Neuronal stem cell (in vitro differentiated cells): ENCODE data around the gene ARL14EPL.

Source experiments
- DNase-seq: peaks from one replicate; pipeline ENCODE4 v3.0.0-alpha.2; 2013; ENCODE audit warnings: low spot score
- H2AFZ ChIP-seq: one replicate; pipeline ENCODE4 v1.6.1; 2013; ENCODE audit warnings: mild to moderate bottlenecking, low read length, inconsistent platforms
- H2AK5ac ChIP-seq: 2 replicates; pipeline ENCODE4 v1.6.1; 2013; ENCODE audit warnings: low read depth, mild to moderate bottlenecking, inconsistent platforms, low read length, moderate library complexity, mixed read lengths
- H2BK120ac ChIP-seq: 2 replicates; pipeline ENCODE4 v1.6.1; 2013; ENCODE audit warnings: low read depth, mild to moderate bottlenecking, inconsistent platforms, low read length, moderate library complexity, mixed read lengths
- H2BK12ac ChIP-seq: one replicate; pipeline ENCODE4 v1.6.1; 2013; ENCODE audit warnings: low read length, inconsistent platforms
- H2BK15ac ChIP-seq: 2 replicates; pipeline ENCODE4 v1.6.1; 2013; ENCODE audit warnings: mild to moderate bottlenecking, low read length, inconsistent platforms, mixed read lengths
- H2BK5ac ChIP-seq: one replicate; pipeline ENCODE4 v1.6.1; 2013; ENCODE audit warnings: inconsistent platforms, mild to moderate bottlenecking, low read length, moderate library complexity
- H3K14ac ChIP-seq: one replicate; pipeline ENCODE4 v1.6.1; 2013; ENCODE audit warnings: low read length, inconsistent platforms
- H3K18ac ChIP-seq: 2 replicates; pipeline ENCODE4 v1.6.1; 2013; ENCODE audit warnings: low read length, inconsistent platforms
- H3K23ac ChIP-seq: 2 replicates; pipeline ENCODE4 v1.6.1; 2013; ENCODE audit warnings: low read depth, mild to moderate bottlenecking, mixed read lengths, low read length, inconsistent platforms; ENCODE audit not compliant: poor library complexity
- H3K27ac ChIP-seq: replicated peaks from 3 replicates; pipeline ENCODE4 v1.5.1; 2013; ENCODE audit warnings: low read length, inconsistent platforms
- H3K27me3 ChIP-seq, 3 experiments: 2 replicates each; pipeline ENCODE4 v1.6.1; 2013; ENCODE audit warnings: low read length in 3 of 3, mild to moderate bottlenecking in 2 of 3, inconsistent platforms in 1 of 3, low read depth in 1 of 3, mixed read lengths in 1 of 3, moderate library complexity in 1 of 3; ENCODE audit not compliant: control insufficient read depth in 3 of 3, insufficient read depth in 3 of 3
- H3K36me3 ChIP-seq, 2 donors: replicated peaks in 1 of 2; 2 replicates each; pipeline ENCODE4 v1.6.1; 2013; ENCODE audit warnings: low read length in 2 of 2; ENCODE audit not compliant: control insufficient read depth in 2 of 2, insufficient read depth in 2 of 2
- H3K4ac ChIP-seq: 2 replicates; pipeline ENCODE4 v1.6.1; 2013; ENCODE audit warnings: inconsistent platforms, mild to moderate bottlenecking, low read length, moderate library complexity
- H3K4me1 ChIP-seq, 2 donors: 1 replicate in 1 of 2; 2 replicates in 1 of 2; pipeline ENCODE4 v1.6.1; 2013; ENCODE audit warnings: low read length in 2 of 2, low read depth in 1 of 2; ENCODE audit not compliant: control insufficient read depth in 2 of 2, insufficient read depth in 1 of 2
- H3K4me2 ChIP-seq: one replicate; pipeline ENCODE4 v1.6.1; 2013; ENCODE audit warnings: mild to moderate bottlenecking, low read length, inconsistent platforms; ENCODE audit not compliant: insufficient read depth, poor library complexity, severe bottlenecking
- H3K4me3 ChIP-seq, 2 donors: 2 replicates each; pipeline ENCODE4 v1.5.1; 2013; ENCODE audit warnings: low read length in 2 of 2, mild to moderate bottlenecking in 2 of 2, inconsistent platforms in 1 of 2, moderate library complexity in 1 of 2
- H3K79me1 ChIP-seq: one replicate; pipeline ENCODE4 v1.6.1; 2013; ENCODE audit warnings: low read depth, mild to moderate bottlenecking, inconsistent platforms, low read length, moderate library complexity
- H3K9ac ChIP-seq: one replicate; pipeline ENCODE4 v1.6.1; 2013; ENCODE audit warnings: mild to moderate bottlenecking, low read depth, low read length, inconsistent platforms; ENCODE audit not compliant: poor library complexity
- H3K9me3 ChIP-seq, 2 donors: replicated peaks in 1 of 2; 2 replicates each; pipeline versions ENCODE3 to v1.6.1; 2013; ENCODE audit warnings: low read length in 2 of 2, mild to moderate bottlenecking in 2 of 2, inconsistent platforms in 1 of 2, low read depth in 1 of 2, mixed read lengths in 1 of 2, moderate library complexity in 1 of 2; ENCODE audit not compliant: control insufficient read depth in 2 of 2, insufficient read depth in 1 of 2
- H4K8ac ChIP-seq: one replicate; pipeline ENCODE4 v1.6.1; 2013; ENCODE audit warnings: low read depth, mild to moderate bottlenecking, inconsistent platforms, low read length, moderate library complexity
- H4K91ac ChIP-seq: one replicate; pipeline ENCODE4 v1.6.1; 2013; ENCODE audit warnings: low read length, low read depth, mild to moderate bottlenecking, inconsistent platforms; ENCODE audit not compliant: poor library complexity
- WGBS, 2 donors: extraction: QIAGEN DNeasy Blood & Tissue Kit; methylation state at CpG; one replicate each; pipeline ENCODE4 v1.1.7; 2013; ENCODE audit warnings: missing lambda C conversion rate in 2 of 2, mixed read lengths in 1 of 2; ENCODE audit not compliant: insufficient read length in 2 of 2, insufficient replicate concordance in 1 of 2; ENCODE audit errors: extremely low coverage in 2 of 2; 5-methylcytosine and 5-hydroxymethylcytosine counted together

The ARL14EPL gene

DNA sequence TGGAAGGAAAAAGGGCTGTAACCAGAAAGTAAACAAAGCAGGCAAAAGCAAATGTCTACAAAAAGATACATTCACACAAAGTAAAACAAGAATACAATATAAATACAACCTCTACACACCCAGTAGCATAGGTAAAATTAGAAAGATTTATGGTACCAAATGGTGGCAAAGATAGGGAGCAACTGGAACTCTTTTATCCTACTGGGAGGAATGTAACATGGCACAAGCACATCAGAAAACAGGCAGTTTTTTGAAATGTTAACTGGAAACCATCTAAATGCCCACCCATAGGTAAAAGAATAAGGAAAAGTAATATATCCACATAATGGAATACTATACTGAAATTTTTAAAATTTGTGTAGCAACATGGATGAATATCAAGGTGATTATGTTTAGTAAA lies 8.7 kb upstream of the ARL14EPL start:
- H2BK120ac ChIP-seq = no peak overlapping the region
- no peak overlapping the region for H4K91ac ChIP-seq
- H3K4me2 ChIP-seq = no peak overlapping the region

GRCh38 chr5:116025866-116026265 lies 6.4 kb upstream of the ARL14EPL start:
- Histone ChIP-seq H3K4ac (no peak overlapping the region), H3K27me3 (no peaks in the 10 kb centered on the region), H3K27ac (no peak overlapping the region), H3K9me3 (no peaks in the 10 kb centered on the region), H2AK5ac (no peak overlapping the region), H3K4me3 (no peak overlapping the region), H3K4me2 (no peak overlapping the region), H3K23ac (no peak overlapping the region), H3K9ac (no peak overlapping the region), H4K91ac (no peak overlapping the region), H4K8ac (no peak overlapping the region), H2BK12ac (no peak overlapping the region), H2BK120ac (no peak overlapping the region), H3K14ac (no peak overlapping the region), H2AFZ (no peak overlapping the region), H2BK5ac (no peak overlapping the region), H3K79me1 (no peaks in the 10 kb centered on the region), H3K4me1 (peaks cover 0 to 3% of the 10 kb centered on the region in 2 donors), H3K36me3 (no peaks in the 10 kb centered on the region), H3K18ac (no peak overlapping the region), H2BK15ac (no peak overlapping the region)
- no CpG with 5 or more reads among the region's 1 CpG for WGBS, 2 donors
- no peak for DNase-seq

More for the DNA sequence above, 8.7 kb upstream of the ARL14EPL start:
- Histone ChIP-seq H3K79me1 (no peaks in the 10 kb centered on the region), H3K27me3 (no peaks in the 10 kb centered on the region), H3K4me1 (peaks cover 0 to 3% of the 10 kb centered on the region in 2 donors), H3K9me3 (no peaks in the 10 kb centered on the region), H3K4ac (no peak overlapping the region), H2AFZ (no peak overlapping the region), H3K36me3 (no peaks in the 10 kb centered on the region), H2BK12ac (no peak overlapping the region), H3K18ac (no peak overlapping the region), H3K9ac (no peak overlapping the region), H2AK5ac (no peak overlapping the region), H3K4me3 (no peak overlapping the region), H2BK5ac (no peak overlapping the region), H3K27ac (no peak overlapping the region), H3K23ac (no peak overlapping the region), H2BK15ac (no peak overlapping the region), H4K8ac (no peak overlapping the region), H3K14ac (no peak overlapping the region)
- DNase-seq = no peak

DNA sequence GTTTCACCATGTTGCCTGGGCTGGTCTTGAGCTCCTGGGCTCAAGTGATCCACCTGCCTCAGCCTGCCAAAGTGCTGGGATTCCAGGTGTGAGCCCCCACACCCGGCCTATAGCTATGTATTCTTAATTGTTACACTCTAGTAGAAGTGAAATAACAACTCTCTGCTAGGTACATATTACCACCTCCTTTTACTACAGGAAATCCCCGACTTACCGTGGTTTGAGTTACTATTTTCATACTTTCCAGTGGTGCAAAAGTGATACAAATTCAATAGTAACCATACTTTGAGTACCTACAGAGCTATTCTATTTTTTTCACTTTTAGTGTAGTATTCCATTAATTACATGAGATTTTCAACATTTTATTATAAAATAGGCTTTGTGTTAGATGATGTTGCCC lies 719 bp downstream of the ARL14EPL start:
- no peak overlapping the region for H2BK120ac ChIP-seq
- H2AK5ac ChIP-seq = no peak overlapping the region
- H2BK12ac ChIP-seq = no peak overlapping the region
- H3K23ac ChIP-seq = no peak overlapping the region
- H3K4me2 ChIP-seq = no peak overlapping the region
- DNase-seq = no peak
- H3K79me1 ChIP-seq = no peaks in the 10 kb centered on the region
- no peak overlapping the region for H3K4ac ChIP-seq
- no peak overlapping the region for H3K27ac ChIP-seq
- H4K8ac ChIP-seq = no peak overlapping the region
- H3K9me3 ChIP-seq = no peaks in the 10 kb centered on the region
- H3K36me3 ChIP-seq = no peaks in the 10 kb centered on the region
- H4K91ac ChIP-seq = no peak overlapping the region
- no peak overlapping the region for H3K9ac ChIP-seq
- no peak overlapping the region for H3K14ac ChIP-seq
- no CpG with 5 or more reads among the region's 3 CpGs for WGBS, 2 donors
- H3K27me3 ChIP-seq = no peaks in the 10 kb centered on the region
- no peak overlapping the region for H3K4me3 ChIP-seq
- H2AFZ ChIP-seq = no peak overlapping the region
- H3K18ac ChIP-seq = no peak overlapping the region
- H2BK5ac ChIP-seq = no peak overlapping the region
- no peak overlapping the region for H2BK15ac ChIP-seq
- H3K4me1 ChIP-seq = no peaks in the 10 kb centered on the region

- no peak for DNase-seq
- Histone ChIP-seq H3K4ac (no peak overlapping the region), H3K36me3 (no peaks in the 10 kb centered on the region), H3K9ac (no peak overlapping the region), H3K23ac (no peak overlapping the region), H2BK5ac (no peak overlapping the region), H2BK15ac (no peak overlapping the region), H4K8ac (no peak overlapping the region), H2AFZ (no peak overlapping the region), H3K14ac (no peak overlapping the region), H3K18ac (no peak overlapping the region), H3K4me2 (no peak overlapping the region), H3K4me1 (peaks cover 0 to 1% of the 10 kb centered on the region in 2 donors), H3K4me3 (no peak overlapping the region), H3K27me3 (no peaks in the 10 kb centered on the region), H2BK120ac (no peak overlapping the region), H2AK5ac (no peak overlapping the region), H3K27ac (no peak overlapping the region), H4K91ac (no peak overlapping the region), H2BK12ac (no peak overlapping the region), H3K9me3 (no peaks in the 10 kb centered on the region), H3K79me1 (no peaks in the 10 kb centered on the region)
- WGBS, 2 donors = no CpG with 5 or more reads among the region's 5 CpGs
These were observed 2.9 kb downstream of the ARL14EPL start for GRCh38 chr5:116035123-116035522.
